GM19239 (cell line): ENCODE data around the gene REV3L.
"Not testable (repeated sequence)": the region's sequence is repeated elsewhere in the genome, so short reads cannot be mapped to it uniquely, and the experiment has no call there.

ENCODE experiments used
- DNase-seq: peaks from one replicate; pipeline ENCODE4 v3.0.0; 2011; ENCODE audit warnings: low spot score; ENCODE audit not compliant: insufficient read length
- FAIRE-seq: peaks from 2 replicates; lab custom pipeline; 2011; peaks lifted over from hg19 to GRCh38; lab: Jason Lieb, UNC

REV3L gene

DNA sequence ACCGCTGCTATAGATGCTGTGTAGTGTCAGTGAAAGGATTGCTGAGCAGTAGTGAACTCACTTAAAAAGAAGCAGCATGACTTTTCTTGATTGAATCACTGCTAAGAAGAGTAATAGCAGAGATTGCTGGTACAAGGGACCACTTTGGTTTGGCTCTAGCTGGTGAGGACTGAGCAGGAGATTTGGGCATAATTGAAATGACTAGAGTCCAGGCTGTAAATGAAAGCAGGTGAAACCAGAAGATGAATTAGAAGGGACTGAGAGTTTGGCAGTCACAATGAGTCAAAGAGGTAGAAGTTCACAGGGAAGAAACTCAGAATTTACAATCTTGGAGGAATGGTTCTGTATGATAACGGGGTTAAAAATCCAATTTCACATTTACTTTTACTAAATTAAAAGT is 19.1 kb upstream of the REV3L start:
- DNase-seq, result no peak
- FAIRE-seq, result no peak

DNA sequence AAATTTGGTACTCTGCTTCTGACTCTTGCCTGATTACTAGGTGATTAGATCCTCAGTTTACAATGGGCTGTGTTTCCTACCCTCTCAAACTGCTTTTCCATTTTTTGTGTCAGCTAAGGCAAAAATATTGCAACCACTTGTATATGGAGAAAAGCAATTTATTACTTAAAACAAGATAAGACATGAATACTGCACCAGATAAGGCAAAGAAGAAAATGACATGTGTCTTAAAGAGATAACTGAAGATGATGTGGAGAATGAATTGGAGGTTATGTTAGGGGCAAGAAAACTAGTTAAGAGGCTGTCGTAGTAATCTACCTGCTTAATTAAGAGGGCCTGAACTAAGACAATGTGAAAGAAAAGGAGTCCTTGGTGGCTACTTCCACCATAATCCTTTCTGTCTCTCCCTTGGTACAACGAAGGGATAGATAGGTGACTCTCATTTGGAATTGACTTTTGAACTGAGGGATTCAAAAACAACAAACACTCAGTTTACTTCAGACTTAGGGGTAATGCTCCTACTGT is 16.3 kb upstream of the REV3L start:
- FAIRE-seq (no peak), DNase-seq (no peak)

DNA sequence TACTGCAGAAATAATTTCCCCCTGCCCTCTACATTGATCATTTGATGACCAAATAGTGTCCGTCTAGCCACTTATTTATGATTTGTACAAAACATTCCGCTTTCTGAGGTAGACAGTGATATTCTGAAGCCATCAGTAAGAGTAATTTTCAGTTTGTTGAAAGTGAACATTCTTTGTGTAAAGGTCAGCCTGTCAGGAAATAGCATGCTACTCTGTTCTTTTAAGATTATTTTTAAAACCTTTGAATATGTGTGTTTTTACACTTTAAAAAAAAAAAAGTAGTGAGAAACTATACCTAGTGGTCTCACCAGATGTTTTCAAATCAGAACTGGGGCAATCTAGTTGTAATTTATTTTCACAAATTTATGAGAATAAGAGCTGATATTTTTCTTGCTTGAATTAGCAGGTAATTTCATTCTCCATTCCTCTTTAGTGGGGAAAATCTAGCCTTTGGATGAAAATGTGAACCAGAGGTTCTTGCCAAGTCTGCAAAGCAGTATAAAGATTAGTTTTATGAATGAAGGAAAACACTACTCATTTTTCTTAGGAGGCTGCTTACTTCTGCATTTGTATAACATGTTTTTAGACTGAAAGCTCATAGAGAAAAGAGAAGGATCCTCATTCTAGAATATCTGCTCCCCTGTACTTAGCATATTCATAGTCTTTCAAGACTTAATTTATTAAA is 12.1 kb upstream of the REV3L start:
- FAIRE-seq, result no peak
- DNase-seq, result no peak

DNA sequence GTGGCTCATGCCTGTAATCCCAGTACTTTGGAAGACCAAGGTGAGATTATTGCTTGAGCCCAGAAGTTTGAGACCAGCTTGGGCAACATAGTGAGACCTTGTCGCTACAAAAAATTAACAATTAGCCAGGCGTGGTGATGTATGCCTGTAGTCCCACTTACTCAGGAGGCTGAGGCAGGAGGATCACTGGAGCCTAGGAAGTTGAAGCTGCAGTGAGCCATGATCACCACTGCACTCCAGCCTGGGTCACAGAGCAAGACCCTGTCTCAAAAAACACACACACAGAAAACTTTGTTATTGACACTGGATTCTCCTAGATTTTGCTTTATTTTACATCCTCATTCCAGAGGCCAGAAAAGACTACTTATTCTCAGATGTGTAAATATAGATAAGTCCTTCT is 9.5 kb upstream of the REV3L start:
- no peak for FAIRE-seq

DNA sequence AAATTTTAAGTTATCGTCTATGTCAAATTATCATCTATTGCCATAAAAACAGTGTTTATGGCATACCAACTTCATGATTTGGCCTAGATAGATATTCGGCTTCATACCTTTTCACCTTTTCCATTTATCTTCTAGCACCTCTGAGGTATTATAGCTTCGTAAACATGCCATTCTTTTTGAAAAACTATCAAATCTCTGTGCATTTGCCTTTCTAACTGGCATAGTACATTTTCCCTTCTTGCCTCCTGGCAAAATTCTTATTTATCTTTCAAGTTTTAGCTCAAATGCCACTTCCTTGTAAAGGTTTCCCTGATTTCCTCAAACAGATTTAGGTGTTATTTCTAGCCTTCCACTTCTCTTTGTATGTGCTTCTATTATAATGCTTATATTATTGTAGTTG is 7.0 kb upstream of the REV3L start:
- FAIRE-seq (peak; percentile 28), DNase-seq (no peak)

More for the DNA sequence above, 9.5 kb upstream of the REV3L start:
- no peak for DNase-seq

DNA sequence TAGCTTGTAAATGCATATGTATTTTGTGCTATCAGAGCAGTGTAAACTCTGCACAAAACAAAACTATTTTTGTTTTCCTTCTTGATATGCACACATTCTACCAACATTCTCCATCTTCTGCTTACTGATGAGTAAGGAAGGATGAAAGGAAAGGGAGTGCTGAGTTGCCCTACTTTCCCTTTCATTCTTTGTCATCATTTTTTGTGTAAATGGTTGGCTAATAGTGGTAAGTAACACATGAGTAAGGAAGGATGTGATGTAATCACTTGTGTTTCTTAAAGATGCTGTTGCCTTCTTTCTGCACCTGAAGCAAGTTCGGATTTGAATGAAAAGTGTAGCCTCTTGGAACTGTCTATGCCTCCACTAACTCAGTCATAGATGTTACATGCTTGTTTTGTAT is 4.6 kb upstream of the REV3L start:
- DNase-seq (no peak), FAIRE-seq (peak; percentile 96)

DNA sequence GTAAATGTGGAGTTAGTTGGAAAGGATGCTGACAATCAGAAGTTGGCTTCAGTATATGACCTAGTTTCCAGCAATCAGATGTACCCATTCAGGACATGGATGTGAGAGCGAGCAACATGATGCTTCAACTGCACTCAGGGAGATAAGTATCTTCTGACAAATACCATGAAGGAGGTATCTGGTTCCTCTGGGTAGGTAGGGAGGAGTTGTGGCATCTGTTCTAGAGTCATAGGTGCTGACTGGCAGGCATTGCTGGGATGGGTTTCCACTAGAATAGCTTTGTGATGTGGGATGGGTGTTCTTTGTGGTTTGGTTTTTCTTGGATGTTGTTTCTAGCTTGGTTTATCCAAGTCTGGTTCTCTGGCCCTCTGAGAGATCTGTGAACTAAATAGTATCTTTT is 3.9 kb upstream of the REV3L start:
- DNase-seq (no peak), FAIRE-seq (no peak)

DNA sequence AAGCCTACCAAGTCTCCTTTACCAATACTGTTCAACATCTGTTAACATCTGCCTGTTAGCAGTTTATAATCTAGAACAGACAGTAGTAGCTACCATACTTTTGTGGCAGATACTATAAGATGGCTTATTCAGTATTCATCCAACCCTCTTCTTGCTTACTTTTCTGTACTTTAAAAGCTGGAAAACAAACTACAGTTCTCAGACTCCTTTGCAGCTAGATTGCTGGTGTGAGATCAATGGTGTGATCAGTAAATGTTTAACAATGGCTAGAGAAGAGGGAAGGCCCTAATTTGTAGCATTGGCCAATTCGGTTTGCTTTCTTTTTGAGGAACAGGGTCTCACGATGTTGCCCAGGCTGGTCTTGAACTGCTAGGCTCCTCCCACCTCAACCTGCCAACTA is 3.5 kb upstream of the REV3L start:
- peak; percentile 90 for FAIRE-seq
- DNase-seq, result no peak

DNA sequence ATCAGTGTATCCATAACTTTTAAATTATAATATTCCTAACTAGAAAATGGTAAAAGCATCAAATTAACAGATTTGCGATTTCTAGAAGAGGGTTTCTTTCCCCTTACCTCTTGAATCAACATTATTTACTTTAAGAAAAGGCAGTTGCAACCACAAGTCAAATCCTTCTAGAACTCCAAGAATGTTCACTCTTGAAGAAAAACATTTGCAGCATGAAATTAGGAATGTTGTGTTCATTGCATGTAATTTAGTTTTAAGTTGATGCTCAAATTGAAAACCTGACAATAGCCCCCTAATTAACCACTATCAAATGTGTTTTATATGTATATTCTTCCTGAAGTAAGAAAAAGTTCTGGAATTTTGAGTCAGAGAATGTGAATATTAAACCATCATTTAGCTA is 2.3 kb upstream of the REV3L start:
- no peak for DNase-seq
- FAIRE-seq, result no peak

DNA sequence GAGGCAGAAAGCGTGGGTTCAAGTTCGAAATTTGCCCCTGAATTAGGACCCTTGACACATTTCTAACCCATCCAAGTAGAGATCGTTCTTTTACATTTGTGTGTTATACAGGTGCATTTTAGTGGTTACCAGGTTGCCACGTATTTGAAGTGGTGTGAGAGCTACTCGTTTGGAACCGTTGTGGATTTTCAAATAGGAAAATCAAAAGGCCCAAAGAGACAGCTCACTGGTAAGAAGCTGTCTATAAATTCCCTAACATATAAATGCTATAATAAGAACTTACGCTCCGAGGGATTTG is 1.6 kb upstream of the REV3L start:
- no peak for FAIRE-seq
- DNase-seq, result no peak

DNA sequence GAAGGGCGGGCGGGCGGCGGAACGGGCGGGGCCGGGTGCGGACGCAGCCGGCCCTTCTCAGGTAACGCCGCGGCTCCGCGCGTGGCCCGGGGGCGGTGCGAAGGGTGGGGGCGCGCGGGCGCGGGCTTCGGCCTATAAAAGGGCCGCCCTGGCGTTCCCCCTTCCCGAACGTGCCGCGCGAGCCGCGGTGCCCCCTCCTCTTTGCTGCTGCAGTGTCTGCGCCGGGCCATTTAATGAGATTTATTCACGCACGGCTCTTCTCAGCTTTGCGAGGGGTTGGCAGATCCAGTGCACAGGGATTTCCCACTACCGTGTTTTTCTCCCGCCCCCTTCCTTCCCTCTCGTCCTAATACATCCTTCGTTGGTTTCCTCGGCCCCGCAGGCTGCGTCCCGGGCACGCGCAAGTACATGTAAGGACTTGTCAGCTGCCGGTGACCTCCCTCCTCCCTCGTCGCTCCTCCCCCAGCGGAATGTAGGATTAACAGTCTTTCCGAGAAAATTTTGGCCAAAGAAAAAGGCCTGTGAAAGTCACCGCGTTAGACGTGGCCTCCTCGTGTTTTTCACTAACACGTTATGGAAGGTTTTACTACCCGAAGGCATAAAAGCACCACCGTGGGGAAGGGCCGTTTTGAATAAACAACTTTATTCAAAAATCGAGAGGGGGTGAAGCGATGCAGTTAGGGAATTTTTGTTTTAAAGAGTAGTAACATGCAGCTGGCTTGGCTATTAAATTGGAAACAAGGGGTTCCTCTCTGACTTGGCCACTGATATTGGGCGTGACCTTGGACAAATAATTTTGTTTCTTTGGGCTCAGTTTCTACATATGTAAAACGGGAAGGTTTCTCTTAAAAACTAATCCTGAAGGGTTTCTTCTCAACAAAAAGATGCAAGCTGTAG is 966 bp upstream of the REV3L start:
- DNase-seq, result peak; percentile 48
- FAIRE-seq, result no peak

DNA sequence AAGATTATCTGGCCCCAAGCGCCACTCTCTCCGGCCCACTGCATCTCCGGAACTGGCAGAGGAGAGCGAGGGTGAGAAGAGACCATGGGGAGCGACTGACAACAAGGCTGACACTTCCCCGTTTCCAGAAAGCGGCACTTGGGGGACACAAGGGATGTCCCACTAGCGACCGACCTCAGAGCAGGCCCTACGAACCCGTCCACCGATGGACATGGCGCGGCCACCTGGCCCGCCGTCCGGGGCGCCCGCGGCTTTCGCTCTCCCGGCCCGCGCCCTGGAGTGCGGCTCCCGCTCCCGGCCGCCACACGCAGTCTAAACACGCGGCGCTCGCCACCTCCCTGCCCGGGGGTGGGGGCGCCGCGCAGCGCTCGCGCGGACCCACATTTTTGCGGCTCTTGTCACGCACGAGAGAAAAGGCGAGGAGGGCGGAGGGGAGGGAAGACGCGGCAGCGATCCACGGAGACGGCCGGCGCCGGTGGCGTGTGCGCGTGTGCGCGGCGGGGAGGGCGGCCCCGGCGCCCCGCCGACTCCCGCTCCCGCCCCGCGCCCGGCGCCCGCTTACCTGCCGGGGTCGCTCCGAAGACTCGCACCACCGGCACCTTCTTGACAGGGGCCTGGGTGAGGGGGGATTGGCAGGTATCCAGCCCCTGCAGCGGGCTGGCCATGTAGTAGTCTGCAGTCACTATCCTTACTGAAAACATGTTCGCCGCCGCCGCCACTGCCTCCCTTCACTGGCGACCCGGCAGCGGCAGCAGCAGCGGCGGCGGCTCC is 645 bp downstream of the REV3L start:
- DNase-seq (no peak), FAIRE-seq (no peak)

DNA sequence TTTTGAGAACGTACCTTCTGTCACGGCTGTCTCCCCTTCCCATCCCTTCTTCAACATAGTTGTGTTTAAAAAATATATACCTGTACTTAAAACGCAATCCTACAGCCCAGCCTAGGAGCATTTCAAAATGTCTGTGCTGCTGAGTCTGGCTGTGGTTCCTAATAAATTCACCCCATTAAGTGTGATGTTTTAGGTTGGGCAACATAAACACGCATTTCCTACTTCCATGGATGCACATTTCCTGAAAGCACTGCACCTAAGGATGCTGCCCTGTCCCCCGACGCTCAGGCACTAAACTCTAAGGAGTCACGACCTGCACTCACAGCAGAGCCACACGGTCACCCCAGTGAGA is 1.2 kb downstream of the REV3L start:
- DNase-seq, result no peak

DNA sequence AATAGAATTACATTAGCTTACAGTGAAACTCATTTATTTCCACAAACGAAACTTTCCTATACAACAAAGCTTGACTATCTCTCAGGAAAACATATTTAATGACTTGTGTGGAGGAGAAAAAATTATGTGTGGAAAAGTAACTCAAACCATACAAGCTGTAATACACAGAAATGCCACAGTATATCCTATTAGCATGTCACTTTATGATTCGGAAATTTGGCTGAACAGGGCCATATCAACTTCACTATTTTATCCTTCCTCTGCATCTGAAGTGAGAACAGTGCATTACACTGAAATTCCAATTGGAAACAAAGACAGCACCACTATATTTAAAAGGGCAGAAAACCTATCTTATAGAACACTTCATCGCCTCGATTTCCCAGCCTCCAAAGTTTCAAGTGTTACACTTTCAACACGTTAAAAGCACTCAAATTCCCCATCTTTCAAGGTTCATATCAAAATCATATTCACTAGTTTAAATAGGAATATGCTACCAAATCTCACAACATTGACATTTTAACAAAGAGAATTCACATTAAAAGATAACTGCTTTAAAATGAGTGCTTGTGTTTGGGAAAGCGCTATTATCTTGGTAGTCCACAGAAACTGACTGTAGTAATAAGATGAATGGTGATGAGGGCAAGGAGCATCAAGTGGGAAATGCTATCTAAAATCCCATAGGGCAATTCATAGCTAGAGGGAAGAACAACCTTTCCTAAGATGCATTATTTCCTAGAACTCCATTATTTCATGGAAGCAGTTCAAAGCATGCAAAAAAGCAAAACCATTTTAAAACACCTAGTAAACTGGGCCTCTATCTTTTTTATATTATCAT is 1.8 kb downstream of the REV3L start:
- peak; percentile 88 for FAIRE-seq
- no peak for DNase-seq

More for the DNA sequence above, 1.2 kb downstream of the REV3L start:
- FAIRE-seq, result no peak

DNA sequence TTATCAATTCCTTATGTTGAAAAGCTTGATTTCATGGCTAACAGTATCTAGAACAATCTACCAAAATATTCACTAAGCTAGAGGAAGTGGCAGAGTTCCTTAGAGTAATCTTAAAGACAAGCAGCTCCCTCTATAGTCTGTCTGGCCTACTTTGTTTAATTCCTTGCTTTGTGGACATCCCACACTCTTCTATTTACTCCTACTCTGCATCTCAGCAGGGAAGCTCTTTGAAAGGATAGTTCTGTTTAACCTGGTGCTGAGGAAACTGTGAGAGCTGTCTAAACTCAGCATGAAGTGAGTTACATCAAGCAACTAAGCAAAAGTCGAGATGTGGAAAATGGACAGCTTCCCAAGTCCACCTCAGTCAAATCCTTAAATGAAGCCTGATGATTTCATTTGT is 4.3 kb downstream of the REV3L start:
- DNase-seq (no peak), FAIRE-seq (peak; percentile 84)

DNA sequence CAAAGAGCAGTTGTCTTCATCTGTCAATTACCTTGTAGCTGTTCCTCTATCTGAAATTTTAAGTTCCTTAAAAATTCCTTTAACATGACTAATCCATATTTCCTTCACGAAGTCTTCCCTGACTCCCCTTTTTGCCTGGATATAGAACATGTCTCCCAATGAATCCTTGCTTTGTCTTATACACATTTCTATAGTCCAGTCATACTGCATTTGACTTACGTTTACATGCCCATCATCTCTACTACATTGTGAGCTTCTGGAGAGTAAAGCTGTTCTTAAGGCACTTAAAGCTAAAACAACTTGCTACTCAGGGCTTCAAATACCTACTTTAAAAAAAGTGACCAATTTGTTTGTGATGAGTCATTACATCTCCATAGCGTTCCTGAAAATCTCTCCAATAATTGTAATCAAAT is 4.9 kb downstream of the REV3L start:
- no peak for FAIRE-seq
- no peak for DNase-seq

DNA sequence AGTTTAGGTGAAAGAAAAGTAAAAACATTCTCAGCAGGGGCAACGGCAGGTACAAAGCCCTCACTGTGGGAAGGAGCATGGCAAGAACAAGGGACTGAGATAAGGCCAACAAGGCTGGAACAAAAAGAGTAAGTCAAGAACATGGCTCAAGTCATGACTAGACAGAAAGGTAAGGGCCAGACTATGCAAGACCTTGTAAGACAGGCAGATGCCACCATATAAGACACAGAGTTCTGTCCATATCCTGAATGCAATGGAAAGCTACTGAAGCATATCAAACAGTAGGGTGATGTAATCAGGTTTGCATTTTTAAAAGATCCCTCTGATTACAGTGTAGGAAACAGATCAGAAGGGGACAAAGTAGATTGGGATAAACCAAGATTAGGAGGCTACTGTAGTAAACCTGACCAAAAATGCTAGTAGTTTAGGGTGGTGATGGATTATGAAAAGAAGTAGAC is 5.5 kb downstream of the REV3L start:
- peak; percentile 79 for FAIRE-seq
- DNase-seq, result no peak

DNA sequence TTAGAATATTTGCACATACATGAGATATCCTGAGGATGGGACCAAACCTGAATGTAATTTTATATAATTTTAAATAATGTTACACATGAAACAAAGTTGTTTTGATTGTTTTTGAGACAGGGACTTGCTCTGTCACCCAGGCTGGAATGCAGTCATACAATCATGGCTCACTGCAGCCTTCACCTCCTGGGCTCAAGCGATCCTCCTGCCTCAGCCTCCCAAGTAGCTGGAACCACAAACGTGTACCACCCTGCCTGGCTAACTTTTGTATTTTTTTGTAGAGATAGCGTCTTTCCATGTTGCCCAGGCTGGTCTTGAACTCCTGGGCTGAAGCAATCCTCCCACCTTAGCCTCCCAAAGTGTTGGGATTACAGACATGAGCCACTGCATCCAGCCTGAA is 7.0 kb downstream of the REV3L start:
- FAIRE-seq, DNase-seq: not testable (repeated sequence)

DNA sequence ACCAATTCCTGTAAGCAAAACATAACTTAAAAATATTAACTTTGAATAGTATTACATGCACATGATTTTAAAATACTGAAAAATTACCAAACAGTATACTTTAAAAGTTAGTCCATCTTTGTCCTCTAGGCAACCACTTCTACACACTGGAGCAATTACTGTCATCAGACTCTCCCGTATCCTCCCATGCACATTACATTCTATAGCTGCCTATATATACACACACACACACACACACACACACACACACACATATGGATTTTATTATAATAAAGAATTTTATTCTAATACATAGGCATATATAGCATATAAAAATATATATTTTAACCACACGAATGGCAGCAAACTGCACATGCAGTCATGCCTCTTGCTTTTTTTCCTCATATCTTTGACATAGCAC is 8.2 kb downstream of the REV3L start:
- DNase-seq, result no peak
- FAIRE-seq, result no peak

DNA sequence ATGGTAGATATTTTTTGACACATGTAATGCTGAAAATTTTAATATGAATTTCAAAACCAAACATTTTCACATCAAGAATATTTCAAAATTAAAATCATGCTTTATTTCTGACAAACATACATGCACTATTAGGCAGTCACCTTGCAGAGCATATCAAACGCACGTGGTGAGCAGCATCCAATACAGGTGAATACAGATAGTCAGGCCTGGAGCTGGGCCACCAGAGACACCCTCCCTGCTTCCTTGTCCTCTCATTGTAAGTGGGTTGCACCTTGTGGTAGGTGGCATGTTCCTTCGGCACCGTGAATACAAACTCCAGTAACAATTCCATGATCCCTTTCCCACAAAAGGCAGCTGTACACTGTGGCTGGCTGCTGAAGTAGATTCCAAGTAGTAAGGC is 8.9 kb downstream of the REV3L start:
- FAIRE-seq, result no peak

More for the DNA sequence above, 8.9 kb downstream of the REV3L start:
- no peak for DNase-seq
